Measurements from ENCODE around the gene AFF1. TPM values are rescaled to one million over a fixed set of nuclear protein-coding genes. Genes with fewer than 3 reads are reported as not detected.

Gene AFF1
- total RNA-seq, 1 experiment from 2014 or later, result 23.9 TPM

DNA sequence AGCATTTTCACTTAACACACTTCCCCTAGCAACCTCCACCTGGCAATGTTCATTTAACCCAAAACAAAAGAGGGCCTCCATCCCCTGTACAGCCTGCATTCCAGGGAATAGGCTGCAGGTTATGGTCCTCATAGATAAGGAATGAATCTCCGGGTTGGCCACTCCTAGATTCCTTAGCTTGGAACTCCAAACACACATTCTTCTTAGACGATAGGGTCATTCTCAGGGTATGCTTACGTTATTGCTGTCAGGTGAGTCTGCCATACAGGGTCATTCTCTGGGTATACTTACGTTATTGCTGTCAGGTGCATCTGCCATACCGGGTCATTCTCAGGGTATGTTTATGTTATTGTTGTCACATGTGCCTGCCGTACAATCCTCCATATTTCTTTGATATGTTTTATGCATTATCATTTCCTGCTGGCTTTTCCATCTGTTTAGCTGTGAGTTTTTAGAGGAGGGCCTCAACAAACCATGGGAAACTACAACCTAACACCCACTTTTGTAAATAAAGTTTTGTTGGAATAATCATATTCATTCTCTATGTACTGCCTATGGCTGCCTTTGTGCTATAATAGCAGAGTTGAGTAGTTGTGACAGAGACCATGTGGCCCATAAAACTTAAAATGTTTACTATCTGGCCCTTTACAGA lies 8.2 kb upstream of the AFF1 start:
- POLR2A ChIA-PET, result no interaction called here
- no peak for ATAC-seq
- BruUV-seq (replicated peaks), result no TSS peak

GRCh38 chr4:86927843-86928395 lies 6.9 kb upstream of the AFF1 start:
- BruUV-seq (replicated peaks), result no TSS peak

More for the DNA sequence above, 8.2 kb upstream of the AFF1 start:
- DNase-seq (ENCODE audit: low read depth, low spot score), result no peak
- CTCF ChIA-PET, result no interaction called here
- Histone ChIP-seq H3K4me3 (ENCODE audit: low read depth in 2 of 2, low read length in 2 of 2) (no peak overlapping the region), H3K4me1 (ENCODE audit: control insufficient read depth, insufficient read depth, low read length) (no peaks in the 10 kb centered on the region), H3K27me3 (ENCODE audit: control insufficient read depth, insufficient read depth, low read length) (no peaks in the 10 kb centered on the region), H3K9me3 (ENCODE audit: control insufficient read depth, insufficient read depth, low read depth, low read length) (no peaks in the 10 kb centered on the region), H3K27ac (ENCODE audit: low read length) (no peak overlapping the region), H3K36me3 (ENCODE audit: control insufficient read depth, insufficient read depth, low read length) (no peaks in the 10 kb centered on the region; the same call in 1 of the 2 replicates)
- TF ChIP-seq, protein P1, sequence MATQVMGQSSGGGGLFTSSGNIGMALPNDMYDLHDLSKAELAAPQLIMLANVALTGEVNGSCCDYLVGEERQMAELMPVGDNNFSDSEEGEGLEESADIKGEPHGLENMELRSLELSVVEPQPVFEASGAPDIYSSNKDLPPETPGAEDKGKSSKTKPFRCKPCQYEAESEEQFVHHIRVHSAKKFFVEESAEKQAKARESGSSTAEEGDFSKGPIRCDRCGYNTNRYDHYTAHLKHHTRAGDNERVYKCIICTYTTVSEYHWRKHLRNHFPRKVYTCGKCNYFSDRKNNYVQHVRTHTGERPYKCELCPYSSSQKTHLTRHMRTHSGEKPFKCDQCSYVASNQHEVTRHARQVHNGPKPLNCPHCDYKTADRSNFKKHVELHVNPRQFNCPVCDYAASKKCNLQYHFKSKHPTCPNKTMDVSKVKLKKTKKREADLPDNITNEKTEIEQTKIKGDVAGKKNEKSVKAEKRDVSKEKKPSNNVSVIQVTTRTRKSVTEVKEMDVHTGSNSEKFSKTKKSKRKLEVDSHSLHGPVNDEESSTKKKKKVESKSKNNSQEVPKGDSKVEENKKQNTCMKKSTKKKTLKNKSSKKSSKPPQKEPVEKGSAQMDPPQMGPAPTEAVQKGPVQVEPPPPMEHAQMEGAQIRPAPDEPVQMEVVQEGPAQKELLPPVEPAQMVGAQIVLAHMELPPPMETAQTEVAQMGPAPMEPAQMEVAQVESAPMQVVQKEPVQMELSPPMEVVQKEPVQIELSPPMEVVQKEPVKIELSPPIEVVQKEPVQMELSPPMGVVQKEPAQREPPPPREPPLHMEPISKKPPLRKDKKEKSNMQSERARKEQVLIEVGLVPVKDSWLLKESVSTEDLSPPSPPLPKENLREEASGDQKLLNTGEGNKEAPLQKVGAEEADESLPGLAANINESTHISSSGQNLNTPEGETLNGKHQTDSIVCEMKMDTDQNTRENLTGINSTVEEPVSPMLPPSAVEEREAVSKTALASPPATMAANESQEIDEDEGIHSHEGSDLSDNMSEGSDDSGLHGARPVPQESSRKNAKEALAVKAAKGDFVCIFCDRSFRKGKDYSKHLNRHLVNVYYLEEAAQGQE (IDR thresholded peaks at IDR 0.05; ENCODE audit: insufficient read depth in 1 of 2, low read depth in 2 of 2, low read length in 1 of 2), result no peak
- TF ChIP-seq, protein P2, sequence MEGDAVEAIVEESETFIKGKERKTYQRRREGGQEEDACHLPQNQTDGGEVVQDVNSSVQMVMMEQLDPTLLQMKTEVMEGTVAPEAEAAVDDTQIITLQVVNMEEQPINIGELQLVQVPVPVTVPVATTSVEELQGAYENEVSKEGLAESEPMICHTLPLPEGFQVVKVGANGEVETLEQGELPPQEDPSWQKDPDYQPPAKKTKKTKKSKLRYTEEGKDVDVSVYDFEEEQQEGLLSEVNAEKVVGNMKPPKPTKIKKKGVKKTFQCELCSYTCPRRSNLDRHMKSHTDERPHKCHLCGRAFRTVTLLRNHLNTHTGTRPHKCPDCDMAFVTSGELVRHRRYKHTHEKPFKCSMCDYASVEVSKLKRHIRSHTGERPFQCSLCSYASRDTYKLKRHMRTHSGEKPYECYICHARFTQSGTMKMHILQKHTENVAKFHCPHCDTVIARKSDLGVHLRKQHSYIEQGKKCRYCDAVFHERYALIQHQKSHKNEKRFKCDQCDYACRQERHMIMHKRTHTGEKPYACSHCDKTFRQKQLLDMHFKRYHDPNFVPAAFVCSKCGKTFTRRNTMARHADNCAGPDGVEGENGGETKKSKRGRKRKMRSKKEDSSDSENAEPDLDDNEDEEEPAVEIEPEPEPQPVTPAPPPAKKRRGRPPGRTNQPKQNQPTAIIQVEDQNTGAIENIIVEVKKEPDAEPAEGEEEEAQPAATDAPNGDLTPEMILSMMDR (IDR thresholded peaks at IDR 0.05), result no peak
- TF ChIP-seq SIN3A (IDR thresholded peaks at IDR 0.05; ENCODE audit: borderline replicate concordance, insufficient read depth, low read depth, low read length) (no peak), TCF7L2 (IDR thresholded peaks at IDR 0.05; ENCODE audit: low read depth, low read length) (no peak), POLR2AphosphoS5 (IDR thresholded peaks at IDR 0.05; ENCODE audit: low read depth, low read length) (no peak)
- intact Hi-C loops (cut with micrococcal nuclease; ENCODE audit: unreplicated experiment) (loop anchor here (10.0 kb wide), 1 partner anchor 308 kb away; no protein-coding TSS in a partner anchor), in situ Hi-C loops (cut with HindIII; ENCODE audit: low pct_unique_long_range_greater_than_20kb, low sequenced_read_pairs) (no loop called here)

More at GRCh38 chr4:86927843-86928395, 6.9 kb upstream of the AFF1 start:
- Histone ChIP-seq H3K4me3 (ENCODE audit: low read depth in 2 of 2, low read length in 2 of 2) (no peak overlapping the region), H3K36me3 (ENCODE audit: control insufficient read depth, insufficient read depth, low read length) (no peaks in the 10 kb centered on the region; the same call in 1 of the 2 replicates), H3K27me3 (ENCODE audit: control insufficient read depth, insufficient read depth, low read length) (no peaks in the 10 kb centered on the region), H3K4me1 (ENCODE audit: control insufficient read depth, insufficient read depth, low read length) (no peaks in the 10 kb centered on the region), H3K9me3 (ENCODE audit: control insufficient read depth, insufficient read depth, low read depth, low read length) (no peaks in the 10 kb centered on the region), H3K27ac (ENCODE audit: low read length) (no peak overlapping the region)
- ChIA-PET POLR2A (no interaction called here), CTCF (no interaction called here)
- intact Hi-C loops (cut with micrococcal nuclease; ENCODE audit: unreplicated experiment) (loop anchor here (10.0 kb wide), 1 partner anchor 307 kb away; no protein-coding TSS in a partner anchor), in situ Hi-C loops (cut with HindIII; ENCODE audit: low pct_unique_long_range_greater_than_20kb, low sequenced_read_pairs) (no loop called here)
- no peak for TF ChIP-seq POLR2AphosphoS5 (IDR thresholded peaks at IDR 0.05; ENCODE audit: low read depth, low read length)
- TF ChIP-seq, protein P2 (IDR thresholded peaks at IDR 0.05), result no peak
- no peak for TF ChIP-seq TCF7L2 (IDR thresholded peaks at IDR 0.05; ENCODE audit: low read depth, low read length)
- TF ChIP-seq, protein P1 (IDR thresholded peaks at IDR 0.05; ENCODE audit: insufficient read depth in 1 of 2, low read depth in 2 of 2, low read length in 1 of 2), result no peak
- no peak for TF ChIP-seq SIN3A (IDR thresholded peaks at IDR 0.05; ENCODE audit: borderline replicate concordance, insufficient read depth, low read depth, low read length)
- ATAC-seq (no peak), DNase-seq (ENCODE audit: low read depth, low spot score) (no peak)

All from Panc1 (cell line).